ENCODE measurements around the gene ANKRD44. TPM values are rescaled to one million over a fixed set of nuclear protein-coding genes. Genes with fewer than 3 reads are reported as not detected.

ANKRD44 gene
- polyA plus RNA-seq, 1 experiment = 14.7 TPM

DNA sequence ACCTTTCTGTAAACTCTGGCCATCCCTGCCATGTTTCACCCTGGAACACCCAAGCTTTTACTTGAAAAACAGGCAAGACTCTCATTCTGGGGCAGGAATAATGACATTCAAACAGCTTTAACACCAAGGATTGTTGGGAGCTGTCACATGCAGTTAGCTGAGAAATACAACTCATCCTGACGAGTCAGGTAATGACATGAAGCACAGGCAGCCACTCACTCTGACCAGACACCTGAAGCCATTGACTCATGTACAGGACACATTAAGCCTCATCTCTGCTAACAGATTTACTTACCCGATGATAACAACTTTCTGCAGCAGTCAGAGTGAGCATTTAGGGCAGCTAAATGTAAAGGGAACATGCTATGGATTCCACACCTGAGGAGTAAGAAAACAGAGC, 220.9 kb downstream of the ANKRD44 start:
- no peak overlapping the region for H3K27ac ChIP-seq (ENCODE audit: low read depth, low read length)
- peaks cover 4% of the 10 kb centered on the region for H3K9me3 ChIP-seq (ENCODE audit: control insufficient read depth, insufficient read depth, low read length)
- POLR2A ChIA-PET = no interaction called here
- TF ChIP-seq, protein P1, sequence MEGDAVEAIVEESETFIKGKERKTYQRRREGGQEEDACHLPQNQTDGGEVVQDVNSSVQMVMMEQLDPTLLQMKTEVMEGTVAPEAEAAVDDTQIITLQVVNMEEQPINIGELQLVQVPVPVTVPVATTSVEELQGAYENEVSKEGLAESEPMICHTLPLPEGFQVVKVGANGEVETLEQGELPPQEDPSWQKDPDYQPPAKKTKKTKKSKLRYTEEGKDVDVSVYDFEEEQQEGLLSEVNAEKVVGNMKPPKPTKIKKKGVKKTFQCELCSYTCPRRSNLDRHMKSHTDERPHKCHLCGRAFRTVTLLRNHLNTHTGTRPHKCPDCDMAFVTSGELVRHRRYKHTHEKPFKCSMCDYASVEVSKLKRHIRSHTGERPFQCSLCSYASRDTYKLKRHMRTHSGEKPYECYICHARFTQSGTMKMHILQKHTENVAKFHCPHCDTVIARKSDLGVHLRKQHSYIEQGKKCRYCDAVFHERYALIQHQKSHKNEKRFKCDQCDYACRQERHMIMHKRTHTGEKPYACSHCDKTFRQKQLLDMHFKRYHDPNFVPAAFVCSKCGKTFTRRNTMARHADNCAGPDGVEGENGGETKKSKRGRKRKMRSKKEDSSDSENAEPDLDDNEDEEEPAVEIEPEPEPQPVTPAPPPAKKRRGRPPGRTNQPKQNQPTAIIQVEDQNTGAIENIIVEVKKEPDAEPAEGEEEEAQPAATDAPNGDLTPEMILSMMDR (IDR thresholded peaks at IDR 0.05; ENCODE audit: low read depth, low read length) = no peak
- H3K27me3 ChIP-seq (ENCODE audit: control insufficient read depth, insufficient read depth, low read length) = no peaks in the 10 kb centered on the region
- CTCF ChIA-PET = interaction anchor here (1.1 to 1.8 kb wide), 2 partner anchors 14 to 24 kb away, joined by 5 read pairs; no protein-coding TSS in a partner anchor
- H3K4me3 ChIP-seq (ENCODE audit: low read depth, low read length) = no peak overlapping the region
- DNase-seq (ENCODE audit: low read depth, low spot score) = no peak

DNA sequence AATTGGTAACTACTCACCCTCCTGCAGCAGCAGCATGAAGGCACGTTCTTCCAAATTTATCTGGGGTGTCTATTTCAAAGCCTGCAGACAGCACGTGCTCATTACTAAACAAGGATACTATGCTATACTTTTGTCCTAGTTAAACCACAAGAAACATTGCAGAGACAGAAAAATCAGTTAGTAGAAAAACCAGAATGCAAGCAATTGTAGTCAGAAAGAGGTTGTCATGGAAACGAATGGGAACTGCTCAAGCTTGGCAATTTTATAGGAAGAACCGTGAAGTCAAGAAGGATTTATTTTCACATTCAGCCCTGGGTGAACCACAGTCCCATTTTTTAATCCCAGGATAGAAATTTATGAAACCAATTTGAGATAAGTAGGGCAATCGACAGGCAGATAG, 221.9 kb downstream of the ANKRD44 start:
- H3K4me3 ChIP-seq (ENCODE audit: low read depth, low read length) = no peak overlapping the region
- peaks cover 4% of the 10 kb centered on the region for H3K9me3 ChIP-seq (ENCODE audit: control insufficient read depth, insufficient read depth, low read length)
- TF ChIP-seq, protein P1 (IDR thresholded peaks at IDR 0.05; ENCODE audit: low read depth, low read length) = no peak
- ChIA-PET CTCF (no interaction called here), POLR2A (no interaction called here)
- no peak overlapping the region for H3K27ac ChIP-seq (ENCODE audit: low read depth, low read length)
- DNase-seq (ENCODE audit: low read depth, low spot score) = no peak
- H3K27me3 ChIP-seq (ENCODE audit: control insufficient read depth, insufficient read depth, low read length) = no peaks in the 10 kb centered on the region

DNA sequence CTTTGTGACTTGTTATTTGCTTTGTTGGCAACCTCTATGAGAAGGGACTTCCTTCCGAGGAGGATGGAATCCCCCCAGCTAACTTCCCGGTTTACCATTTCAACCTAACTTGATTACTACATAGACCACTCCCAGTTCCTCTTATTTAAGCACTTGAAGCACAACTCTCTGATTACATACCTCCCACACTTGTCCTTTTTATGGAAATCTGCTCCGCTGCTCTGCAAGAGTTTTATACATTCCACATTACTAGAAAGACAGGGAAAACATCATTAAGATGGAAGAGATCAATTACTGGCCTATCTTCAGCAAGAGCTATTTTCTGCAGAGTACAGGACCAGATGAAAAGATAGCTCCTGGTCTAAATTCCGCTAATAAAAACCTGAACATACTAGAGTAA, 224.1 kb downstream of the ANKRD44 start:
- ChIA-PET CTCF (interaction anchor here (1.1 to 2.3 kb wide), 3 partner anchors 27 to 75 kb away, joined by 3 to 12 read pairs (median 3); no protein-coding TSS in a partner anchor), POLR2A (no interaction called here)
- DNase-seq (ENCODE audit: low read depth, low spot score) = no peak
- Histone ChIP-seq H3K27ac (ENCODE audit: low read depth, low read length) (no peak overlapping the region), H3K27me3 (ENCODE audit: control insufficient read depth, insufficient read depth, low read length) (no peaks in the 10 kb centered on the region), H3K4me3 (ENCODE audit: low read depth, low read length) (no peak overlapping the region), H3K9me3 (ENCODE audit: control insufficient read depth, insufficient read depth, low read length) (peaks cover 4% of the 10 kb centered on the region)
- TF ChIP-seq, protein P1 (IDR thresholded peaks at IDR 0.05; ENCODE audit: low read depth, low read length) = no peak

DNA sequence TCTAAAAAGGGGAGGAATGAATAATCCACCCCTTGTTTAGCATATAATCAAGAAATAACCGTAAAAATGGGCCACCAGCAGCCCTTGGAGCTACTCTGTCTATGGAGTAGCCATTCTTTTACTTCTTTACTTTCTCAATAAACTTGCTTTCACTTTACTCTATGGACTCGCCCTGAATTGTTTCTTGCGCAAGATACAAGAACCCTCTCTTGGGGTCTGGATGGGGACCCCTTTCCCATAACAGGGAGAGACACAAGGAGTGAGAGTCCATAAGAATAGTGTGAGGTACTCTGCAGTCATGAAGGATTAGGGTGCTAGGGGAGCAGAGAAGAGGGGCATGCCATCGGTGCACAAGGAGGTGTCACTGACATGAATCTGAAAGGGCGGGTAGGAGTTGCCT, 224.9 kb downstream of the ANKRD44 start:
- ChIA-PET POLR2A (no interaction called here), CTCF (interaction anchor here (1.4 kb wide), 1 partner anchor 27 kb away, joined by 4 read pairs; no protein-coding TSS in a partner anchor)
- Histone ChIP-seq H3K27me3 (ENCODE audit: control insufficient read depth, insufficient read depth, low read length) (no peaks in the 10 kb centered on the region), H3K4me3 (ENCODE audit: low read depth, low read length) (no peak overlapping the region), H3K27ac (ENCODE audit: low read depth, low read length) (no peak overlapping the region), H3K9me3 (ENCODE audit: control insufficient read depth, insufficient read depth, low read length) (no peaks in the 10 kb centered on the region; the same call in 1 of the 2 replicates)
- TF ChIP-seq, protein P1 (IDR thresholded peaks at IDR 0.05; ENCODE audit: low read depth, low read length) = no peak
- DNase-seq (ENCODE audit: low read depth, low spot score) = no peak

DNA sequence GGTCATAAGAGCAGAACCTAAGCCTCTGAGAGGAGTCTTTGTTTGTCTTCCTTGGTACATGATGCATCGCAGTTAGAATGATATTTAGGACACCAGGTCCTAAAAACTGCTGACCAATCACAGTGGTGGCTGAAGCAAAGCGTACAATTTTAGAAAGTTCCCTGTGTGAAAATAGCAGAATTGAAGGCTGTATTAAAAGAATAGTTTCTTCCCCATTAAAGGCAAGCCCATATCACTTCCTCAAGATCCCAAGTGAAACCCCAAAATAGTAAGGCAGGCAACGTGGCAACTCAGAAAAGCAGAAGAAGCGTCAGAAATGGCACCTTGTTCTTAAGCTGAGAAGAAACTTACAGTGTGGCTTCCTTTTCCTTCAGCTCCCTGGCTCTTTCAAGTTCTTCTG, 229.3 kb downstream of the ANKRD44 start:
- no peak overlapping the region for H3K4me3 ChIP-seq (ENCODE audit: low read depth, low read length)
- H3K27me3 ChIP-seq (ENCODE audit: control insufficient read depth, insufficient read depth, low read length) = no peaks in the 10 kb centered on the region
- POLR2A ChIA-PET = no interaction called here
- TF ChIP-seq, protein P1 (IDR thresholded peaks at IDR 0.05; ENCODE audit: low read depth, low read length) = no peak
- DNase-seq (ENCODE audit: low read depth, low spot score) = no peak
- H3K9me3 ChIP-seq (ENCODE audit: control insufficient read depth, insufficient read depth, low read length) = no peaks in the 10 kb centered on the region
- CTCF ChIA-PET = interaction anchor here (1.1 kb wide), 1 partner anchor 33 kb away, joined by 5 read pairs; no protein-coding TSS in a partner anchor
- H3K27ac ChIP-seq (ENCODE audit: low read depth, low read length) = no peak overlapping the region

Measured in AG04450 (cell line).